ENCODE data around the gene PRDM8. TPM values are rescaled to one million over a fixed set of nuclear protein-coding genes. Genes with fewer than 3 reads are reported as not detected.

PRDM8 gene
- total and polyA plus RNA-seq, 2 of the 8 experiments (the other 6 are each of a cell fraction or from before 2014, with no cell fraction given): not detected

- TF ChIP-seq RNF2 (IDR thresholded peaks at IDR 0.05; ENCODE audit: borderline replicate concordance, low read depth, low read length, missing control alignments, poor library complexity, severe bottlenecking) (peak; percentile 98), JUND (IDR thresholded peaks at IDR 0.05; ENCODE audit: low read length) (no peak), SUZ12 (IDR thresholded peaks at IDR 0.05; ENCODE audit: low read length) (peak; percentile 84), CREB1 (IDR thresholded peaks at IDR 0.05) (no peak)
Measured at GRCh38 chr4:80184825-80185756, 12.2 kb upstream of the PRDM8 start (continued).

All from H1 (cell line).